NCI-H1105 (cell line): ENCODE data around the gene RHOV.
A peak's percentile ranks its signal among the peaks of the same experiment; 100 is the strongest.

Experiments
- DNase-seq: peaks from one replicate; lab custom pipeline; 2025; lab: John Stamatoyannopoulos, UW

The RHOV gene

GRCh38 chr15:40904552-40905201 is 30.6 kb upstream of the RHOV start:
- no peak for DNase-seq

GRCh38 chr15:40902605-40903561 is 28.8 kb upstream of the RHOV start:
- no peak for DNase-seq

- no peak for DNase-seq
Observed at GRCh38 chr15:40901053-40901443, 27.0 kb upstream of the RHOV start.

GRCh38 chr15:40900256-40901052 is 26.4 kb upstream of the RHOV start:
- no peak for DNase-seq

GRCh38 chr15:40899536-40900207 is 25.6 kb upstream of the RHOV start:
- DNase-seq = no peak

GRCh38 chr15:40894681-40895448 is 20.8 kb upstream of the RHOV start:
- no peak for DNase-seq

GRCh38 chr15:40893733-40894680 is 20.0 kb upstream of the RHOV start, which contains the start of gene VPS18:
TSS of gene VPS18 (plus strand) at chr15:40894450. CDS start at chr15:40894769, 319 bp downstream.
- peak; percentile 87 for DNase-seq

- no peak for DNase-seq
Observed at GRCh38 chr15:40893019-40893670, 19.1 kb upstream of the RHOV start.

- DNase-seq = no peak
Observed at GRCh38 chr15:40892447-40893012, 18.5 kb upstream of the RHOV start.

GRCh38 chr15:40891810-40892446 is 17.9 kb upstream of the RHOV start:
- peak; percentile 19 for DNase-seq

GRCh38 chr15:40891138-40891537 is 17.1 kb upstream of the RHOV start:
- DNase-seq = no peak

GRCh38 chr15:40889112-40889511 is 15.1 kb upstream of the RHOV start:
- no peak for DNase-seq

GRCh38 chr15:40886586-40886985 is 12.6 kb upstream of the RHOV start:
- DNase-seq = no peak

- no peak for DNase-seq
Observed at GRCh38 chr15:40881351-40881750, 7.3 kb upstream of the RHOV start.

GRCh38 chr15:40879609-40880008 is 5.6 kb upstream of the RHOV start:
- no peak for DNase-seq

- no peak for DNase-seq
Observed at GRCh38 chr15:40878785-40879184, 4.8 kb upstream of the RHOV start.

GRCh38 chr15:40877694-40878093 is 3.7 kb upstream of the RHOV start:
- DNase-seq = no peak

- no peak for DNase-seq
Observed at GRCh38 chr15:40875991-40876730, 2.1 kb upstream of the RHOV start.
